SK-N-SH (cell line): ENCODE measurements around the gene SLC5A9. TPM values are rescaled to one million over a fixed set of nuclear protein-coding genes. Genes with fewer than 3 reads are reported as not detected.

Experiments used
- CTCF ChIA-PET: fragments of 300-600, 350-600 bp; formaldehyde crosslinking; extraction: SDS; loops from one replicate; lab custom pipeline; 2021; lab: Yijun Ruan, JAX
- POLR2A ChIA-PET: fragments of 350-600 bp; sonication (Branson Sonifier 250); formaldehyde crosslinking; extraction: SDS; loops from one replicate; lab custom pipeline; 2020; ENCODE audit warnings: antibody characterized with exemption, inconsistent platforms; lab: Yijun Ruan, JAX
- DNase-seq: peaks from one replicate; pipeline ENCODE4 v3.0.0; 2012
- H2AFZ ChIP-seq: fragments of 200-600 bp; sonication (generic); 2 replicates; pipeline ENCODE4 v1.8.1; 2016; ENCODE audit warnings: antibody characterized with exemption, mild to moderate bottlenecking, low read depth
- H3F3A ChIP-seq: fragments of 200-600 bp; sonication (generic); replicated peaks from 2 replicates; pipeline ENCODE3; 2016; ENCODE audit warnings: antibody characterized with exemption, mild to moderate bottlenecking; ENCODE audit not compliant: insufficient read depth
- H3K27ac ChIP-seq, 2 experiments: fragments of 200-500 bp in 1 of 2; fragments of 200-600 bp in 1 of 2; sonication (Bioruptor generic) in 1 of 2; sonication (generic), shearing (Covaris generic) in 1 of 2; 2 replicates each; pipeline versions ENCODE4 v1.5.1 to v1.6.1; 2014 to 2016; ENCODE audit warnings: low read depth in 2 of 2, inconsistent platforms in 1 of 2, low read length in 1 of 2, mild to moderate bottlenecking in 1 of 2, mixed read lengths in 1 of 2
- H3K27me3 ChIP-seq: fragments of 200-600 bp; sonication (generic), shearing (Covaris generic); 2 replicates; pipeline ENCODE4 v1.6.1; 2016; ENCODE audit warnings: mixed run types; ENCODE audit not compliant: insufficient read depth
- H3K36me3 ChIP-seq, 2 experiments: fragments of 200-500 bp in 1 of 2; fragments of 200-600 bp in 1 of 2; sonication (Bioruptor generic) in 1 of 2; sonication (generic) in 1 of 2; replicated peaks in 1 of 2; 2 replicates each; pipeline versions ENCODE3 to v1.5.1; 2014 to 2016; ENCODE audit warnings: low read length in 1 of 2, mild to moderate bottlenecking in 1 of 2; ENCODE audit not compliant: insufficient read depth in 2 of 2, control insufficient read depth in 1 of 2
- H3K4me1 ChIP-seq, 2 experiments: fragments of 200-500 bp in 1 of 2; fragments of 200-600 bp in 1 of 2; sonication (Bioruptor generic) in 1 of 2; sonication (generic), shearing (Covaris generic) in 1 of 2; 2 replicates each; pipeline versions ENCODE4 v1.5.1 to v1.6.1; 2014 to 2016; ENCODE audit warnings: low read depth in 1 of 2, low read length in 1 of 2, mixed run types in 1 of 2; ENCODE audit not compliant: insufficient read depth in 2 of 2, control insufficient read depth in 1 of 2
- H3K4me2 ChIP-seq: fragments of 200-600 bp; sonication (generic), shearing (Covaris generic); 2 replicates; pipeline ENCODE4 v1.6.1; 2017; ENCODE audit warnings: mixed run types
- H3K4me3 ChIP-seq, 2 experiments: fragments of 200-500 bp in 1 of 2; fragments of 200-600 bp in 1 of 2; sonication (Bioruptor generic) in 1 of 2; sonication (generic), shearing (Covaris generic) in 1 of 2; 2 replicates each; pipeline versions ENCODE4 v1.5.1 to v1.8.1; 2014 to 2016; ENCODE audit warnings: low read depth in 2 of 2, inconsistent platforms in 1 of 2, low read length in 1 of 2, mild to moderate bottlenecking in 1 of 2, mixed read lengths in 1 of 2, moderate library complexity in 1 of 2
- H3K79me2 ChIP-seq: fragments of 200-600 bp; sonication (generic); 2 replicates; pipeline ENCODE4 v1.8.1; 2017; ENCODE audit warnings: mild to moderate bottlenecking; ENCODE audit not compliant: insufficient read depth
- H3K9ac ChIP-seq: fragments of 200-600 bp; sonication (generic); 2 replicates; pipeline ENCODE4 v1.6.1; 2017; ENCODE audit warnings: mixed run types
- H3K9me2 ChIP-seq: fragments of 200-600 bp; sonication (generic); 2 replicates; pipeline ENCODE4 v1.6.1; 2017; ENCODE audit warnings: mixed run types
- H3K9me3 ChIP-seq: fragments of 200-600 bp; sonication (generic); 2 replicates; pipeline ENCODE4 v1.6.1; 2017; ENCODE audit warnings: mixed run types, mild to moderate bottlenecking, moderate library complexity
- H4K20me1 ChIP-seq: fragments of 200-600 bp; sonication (generic); 2 replicates; pipeline ENCODE4 v1.6.1; 2017; ENCODE audit warnings: mild to moderate bottlenecking, mixed run types; ENCODE audit not compliant: insufficient read depth
- ELF1 ChIP-seq: IDR thresholded peaks from 2 replicates; pipeline ENCODE4 v1.4.0; 2012
- EP300 ChIP-seq, 2 experiments: IDR thresholded peaks; 2 replicates each; pipeline versions ENCODE4 v1.4.0 to v1.6.1; 2012; ENCODE audit warnings: borderline replicate concordance in 1 of 2, low read depth in 1 of 2, low read length in 1 of 2
- FOXJ3 ChIP-seq: sonication (generic); formaldehyde crosslinking; IDR thresholded peaks from 2 replicates; pipeline ENCODE4 v1.5.1; 2020; ENCODE audit warnings: mild to moderate bottlenecking, missing genetic modification reagents
- GABPA ChIP-seq: IDR thresholded peaks from 2 replicates; pipeline ENCODE4 v1.4.0; 2012; ENCODE audit warnings: low read depth, mild to moderate bottlenecking
- GATA2 ChIP-seq: sonication (generic); formaldehyde crosslinking; IDR thresholded peaks from 2 replicates; pipeline ENCODE4 v1.5.0; 2020; ENCODE audit warnings: mild to moderate bottlenecking, missing genetic modification reagents
- JUND ChIP-seq: IDR thresholded peaks from 2 replicates; pipeline ENCODE4 v1.4.0; 2012
- MXI1 ChIP-seq: IDR thresholded peaks from 2 replicates; pipeline ENCODE4 v1.6.1; 2012; ENCODE audit warnings: mild to moderate bottlenecking, low read depth, low read length, improper control_type of control experiment
- NFIC ChIP-seq: IDR thresholded peaks from 2 replicates; pipeline ENCODE4 v1.4.0; 2012; ENCODE audit warnings: borderline replicate concordance
- NRF1 ChIP-seq: IDR thresholded peaks from 2 replicates; pipeline ENCODE4 v1.6.1; 2012; ENCODE audit warnings: low read depth, mild to moderate bottlenecking, low read length
- POLR2AphosphoS5 ChIP-seq: IDR thresholded peaks from 2 replicates; pipeline ENCODE4 v1.6.1; 2012; ENCODE audit warnings: low read depth, low read length
- RFX5 ChIP-seq: IDR thresholded peaks from 2 replicates; pipeline ENCODE4 v1.6.1; 2012; ENCODE audit warnings: mild to moderate bottlenecking, improper control_type of control experiment, low read length
- RXRA ChIP-seq: IDR thresholded peaks from 2 replicates; pipeline ENCODE4 v1.4.0; 2012; ENCODE audit warnings: low read depth, mild to moderate bottlenecking, borderline replicate concordance
- SIN3A ChIP-seq: IDR thresholded peaks from 2 replicates; pipeline ENCODE4 v1.6.1; 2012; ENCODE audit warnings: low read depth, mild to moderate bottlenecking, low read length, moderate library complexity, borderline replicate concordance
- TAF1 ChIP-seq: IDR thresholded peaks from 2 replicates; pipeline ENCODE4 v1.6.1; 2012; ENCODE audit warnings: low read depth, mild to moderate bottlenecking, low read length, moderate library complexity, borderline replicate concordance
- TEAD4 ChIP-seq: IDR thresholded peaks from 2 replicates; pipeline ENCODE4 v1.4.0; 2012; ENCODE audit warnings: mild to moderate bottlenecking, borderline replicate concordance; ENCODE audit not compliant: insufficient read depth
- YY1 ChIP-seq: IDR thresholded peaks from 2 replicates; pipeline ENCODE4 v1.4.0; 2012; ENCODE audit warnings: low read depth, mild to moderate bottlenecking
- WGBS: methylation state at CpG from one replicate; pipeline ENCODE4 v1.1.6; 2017; ENCODE audit warnings: low lambda C conversion rate; 5-methylcytosine and 5-hydroxymethylcytosine counted together
- polyA plus RNA-seq, 3 experiments: library from polyadenylated mRNA; depleted of rRNA; stranded (reverse); fragments of >200 nt; gene quantifications; 2 replicates each; pipeline ENCODE4 v1.2.3, GENCODE V29; 2012
- TF ChIP-seq, protein P1 (sequence below): fragments of 150-350 bp; IDR thresholded peaks from 2 replicates; pipeline ENCODE4 v1.6.1; 2017; ENCODE audit warnings: antibody characterized with exemption, low read length, low read depth, borderline replicate concordance
- TF ChIP-seq, protein P2 (sequence below): IDR thresholded peaks from 2 replicates; pipeline ENCODE4 v1.4.0; 2012; ENCODE audit warnings: low read depth, borderline replicate concordance
- TF ChIP-seq, protein P3 (sequence below): IDR thresholded peaks from 2 replicates; pipeline ENCODE4 v1.6.1; 2012; ENCODE audit warnings: mild to moderate bottlenecking, low read depth, low read length, moderate library complexity

Gene SLC5A9
- polyA plus RNA-seq, 1 of the 3 experiments (the other 2 are of a cell fraction), result not detected

DNA sequence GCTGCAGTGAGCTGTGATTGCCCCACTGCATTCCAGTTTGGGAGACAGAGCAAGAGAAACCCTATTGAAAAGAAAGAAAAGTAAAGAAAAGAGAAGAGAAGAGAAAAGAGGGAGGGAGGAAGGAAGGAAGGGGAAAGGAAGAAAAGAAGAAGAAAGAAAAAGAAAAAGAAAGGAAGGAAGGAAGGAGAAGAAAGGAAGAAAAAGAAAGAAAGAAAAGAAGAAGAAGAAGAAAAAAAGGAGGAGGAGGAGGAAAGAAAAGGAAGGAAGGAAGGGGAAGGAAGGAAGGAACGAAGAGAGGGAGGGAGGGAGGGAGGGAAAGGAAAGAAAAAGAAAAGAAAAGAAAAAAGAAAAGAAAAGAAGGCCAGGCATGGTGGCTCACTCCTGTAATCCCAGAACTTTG is 10.2 kb downstream of the SLC5A9 start:
- H2AFZ ChIP-seq, result no peak overlapping the region
- DNase-seq, result no peak
- ChIA-PET POLR2A (no interaction called here), CTCF (no interaction called here)
- WGBS, result 56% methylated on average over 1 of the region's 1 CpG
- H3K27ac ChIP-seq, result no peak overlapping the region
- H4K20me1 ChIP-seq, result no peaks in the 10 kb centered on the region
- no peak overlapping the region for H3K9ac ChIP-seq
- H3K27me3 ChIP-seq, result no peaks in the 10 kb centered on the region
- no peaks in the 10 kb centered on the region for H3K79me2 ChIP-seq
- H3K4me3 ChIP-seq, result no peak overlapping the region
- no peaks in the 10 kb centered on the region; a peak in 1 of 4 replicates for H3K4me1 ChIP-seq
- no peak overlapping the region for H3K4me2 ChIP-seq
- no peaks in the 10 kb centered on the region for H3F3A ChIP-seq
- no peak for TF ChIP-seq POLR2AphosphoS5
- TF ChIP-seq RFX5, result no peak
- TF ChIP-seq EP300 (IDR thresholded peaks at IDR 0.05; ENCODE audit: borderline replicate concordance in 1 of 2, low read depth in 1 of 2, low read length in 1 of 2), result no peak
- no peak for TF ChIP-seq FOXJ3 (CRISPR knock-in tag)
- TF ChIP-seq RXRA, result no peak
- TF ChIP-seq, protein P1, sequence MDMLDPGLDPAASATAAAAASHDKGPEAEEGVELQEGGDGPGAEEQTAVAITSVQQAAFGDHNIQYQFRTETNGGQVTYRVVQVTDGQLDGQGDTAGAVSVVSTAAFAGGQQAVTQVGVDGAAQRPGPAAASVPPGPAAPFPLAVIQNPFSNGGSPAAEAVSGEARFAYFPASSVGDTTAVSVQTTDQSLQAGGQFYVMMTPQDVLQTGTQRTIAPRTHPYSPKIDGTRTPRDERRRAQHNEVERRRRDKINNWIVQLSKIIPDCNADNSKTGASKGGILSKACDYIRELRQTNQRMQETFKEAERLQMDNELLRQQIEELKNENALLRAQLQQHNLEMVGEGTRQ, result no peak
- TF ChIP-seq GABPA, result no peak
- TF ChIP-seq GATA2 (CRISPR knock-in tag), result no peak
- no peak for TF ChIP-seq NFIC
- no peak for TF ChIP-seq ELF1
- no peak for TF ChIP-seq MXI1
- no peak for TF ChIP-seq YY1
- TF ChIP-seq NRF1, result no peak
- TF ChIP-seq, protein P2, sequence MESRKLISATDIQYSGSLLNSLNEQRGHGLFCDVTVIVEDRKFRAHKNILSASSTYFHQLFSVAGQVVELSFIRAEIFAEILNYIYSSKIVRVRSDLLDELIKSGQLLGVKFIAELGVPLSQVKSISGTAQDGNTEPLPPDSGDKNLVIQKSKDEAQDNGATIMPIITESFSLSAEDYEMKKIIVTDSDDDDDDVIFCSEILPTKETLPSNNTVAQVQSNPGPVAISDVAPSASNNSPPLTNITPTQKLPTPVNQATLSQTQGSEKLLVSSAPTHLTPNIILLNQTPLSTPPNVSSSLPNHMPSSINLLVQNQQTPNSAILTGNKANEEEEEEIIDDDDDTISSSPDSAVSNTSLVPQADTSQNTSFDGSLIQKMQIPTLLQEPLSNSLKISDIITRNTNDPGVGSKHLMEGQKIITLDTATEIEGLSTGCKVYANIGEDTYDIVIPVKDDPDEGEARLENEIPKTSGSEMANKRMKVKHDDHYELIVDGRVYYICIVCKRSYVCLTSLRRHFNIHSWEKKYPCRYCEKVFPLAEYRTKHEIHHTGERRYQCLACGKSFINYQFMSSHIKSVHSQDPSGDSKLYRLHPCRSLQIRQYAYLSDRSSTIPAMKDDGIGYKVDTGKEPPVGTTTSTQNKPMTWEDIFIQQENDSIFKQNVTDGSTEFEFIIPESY, result no peak
- TF ChIP-seq TAF1, result no peak
- TF ChIP-seq, all 33 proteins: peak for 0
- no peaks in the 10 kb centered on the region for H3K36me3 ChIP-seq
- H3K9me3 ChIP-seq, result no peaks in the 10 kb centered on the region
- no peaks in the 10 kb centered on the region for H3K9me2 ChIP-seq

DNA sequence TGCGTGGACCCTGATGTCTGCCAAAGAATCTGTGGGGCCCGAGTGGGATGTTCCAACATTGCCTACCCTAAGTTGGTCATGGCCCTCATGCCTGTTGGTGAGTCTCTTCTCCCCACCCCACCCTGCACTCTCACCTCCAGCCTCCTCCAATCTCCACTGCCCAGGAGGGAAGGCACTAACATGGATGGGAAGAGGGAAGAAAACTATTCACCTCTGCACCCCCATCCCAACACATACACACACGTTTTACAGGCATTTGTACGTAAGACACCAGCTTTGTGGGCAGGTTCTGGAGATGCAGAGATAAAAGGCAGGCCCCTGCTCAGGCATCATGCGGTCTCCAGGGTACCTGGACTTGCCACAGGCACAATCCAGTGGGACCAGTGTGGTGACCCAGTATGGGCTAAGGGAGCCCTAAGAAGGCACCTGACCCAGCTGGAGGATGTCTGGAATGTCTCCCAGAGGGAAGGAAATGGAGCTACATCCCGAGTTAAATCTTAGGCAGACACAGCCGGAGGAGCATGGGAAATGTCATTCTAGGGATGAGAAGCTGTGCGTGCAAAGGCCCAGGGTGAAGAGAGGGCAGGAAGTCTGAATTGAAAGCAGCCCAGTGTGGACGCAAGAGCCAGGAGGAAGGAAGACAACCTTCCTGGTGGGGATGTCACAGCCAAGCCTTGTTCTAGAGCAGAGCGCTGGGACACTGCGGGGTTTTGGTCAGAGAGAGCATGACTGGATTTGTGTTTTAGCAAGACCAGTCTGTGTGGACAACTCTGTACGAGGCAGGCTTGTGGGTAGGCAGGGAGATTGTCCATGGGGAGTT is 11.4 kb downstream of the SLC5A9 start:
- Histone ChIP-seq H3K27me3 (no peaks in the 10 kb centered on the region), H3K79me2 (no peaks in the 10 kb centered on the region), H3F3A (no peaks in the 10 kb centered on the region), H3K4me3 (no peak overlapping the region), H3K9me3 (no peaks in the 10 kb centered on the region), H3K9me2 (no peaks in the 10 kb centered on the region), H3K9ac (no peak overlapping the region), H3K4me2 (no peak overlapping the region), H4K20me1 (no peaks in the 10 kb centered on the region)
- no peak for DNase-seq
- TF ChIP-seq TEAD4, result no peak
- no peak for TF ChIP-seq SIN3A
- TF ChIP-seq, protein P3, sequence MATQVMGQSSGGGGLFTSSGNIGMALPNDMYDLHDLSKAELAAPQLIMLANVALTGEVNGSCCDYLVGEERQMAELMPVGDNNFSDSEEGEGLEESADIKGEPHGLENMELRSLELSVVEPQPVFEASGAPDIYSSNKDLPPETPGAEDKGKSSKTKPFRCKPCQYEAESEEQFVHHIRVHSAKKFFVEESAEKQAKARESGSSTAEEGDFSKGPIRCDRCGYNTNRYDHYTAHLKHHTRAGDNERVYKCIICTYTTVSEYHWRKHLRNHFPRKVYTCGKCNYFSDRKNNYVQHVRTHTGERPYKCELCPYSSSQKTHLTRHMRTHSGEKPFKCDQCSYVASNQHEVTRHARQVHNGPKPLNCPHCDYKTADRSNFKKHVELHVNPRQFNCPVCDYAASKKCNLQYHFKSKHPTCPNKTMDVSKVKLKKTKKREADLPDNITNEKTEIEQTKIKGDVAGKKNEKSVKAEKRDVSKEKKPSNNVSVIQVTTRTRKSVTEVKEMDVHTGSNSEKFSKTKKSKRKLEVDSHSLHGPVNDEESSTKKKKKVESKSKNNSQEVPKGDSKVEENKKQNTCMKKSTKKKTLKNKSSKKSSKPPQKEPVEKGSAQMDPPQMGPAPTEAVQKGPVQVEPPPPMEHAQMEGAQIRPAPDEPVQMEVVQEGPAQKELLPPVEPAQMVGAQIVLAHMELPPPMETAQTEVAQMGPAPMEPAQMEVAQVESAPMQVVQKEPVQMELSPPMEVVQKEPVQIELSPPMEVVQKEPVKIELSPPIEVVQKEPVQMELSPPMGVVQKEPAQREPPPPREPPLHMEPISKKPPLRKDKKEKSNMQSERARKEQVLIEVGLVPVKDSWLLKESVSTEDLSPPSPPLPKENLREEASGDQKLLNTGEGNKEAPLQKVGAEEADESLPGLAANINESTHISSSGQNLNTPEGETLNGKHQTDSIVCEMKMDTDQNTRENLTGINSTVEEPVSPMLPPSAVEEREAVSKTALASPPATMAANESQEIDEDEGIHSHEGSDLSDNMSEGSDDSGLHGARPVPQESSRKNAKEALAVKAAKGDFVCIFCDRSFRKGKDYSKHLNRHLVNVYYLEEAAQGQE, result no peak
- no peak for TF ChIP-seq JUND
- TF ChIP-seq NRF1, result no peak
- TF ChIP-seq, protein P1, result no peak
- TF ChIP-seq, all 33 proteins: peak for 0
- ChIA-PET POLR2A (no interaction called here), CTCF (interaction anchor here (5.0 kb wide), 1 partner anchor 140 kb away, joined by 24 read pairs; no protein-coding TSS in a partner anchor)
- Histone ChIP-seq H3K27ac (no peak overlapping the region), H3K36me3 (no peaks in the 10 kb centered on the region), H3K4me1 (no peaks in the 10 kb centered on the region; a peak in 1 of 4 replicates), H2AFZ (no peak overlapping the region)
- WGBS, result 55% methylated on average over 12 of the region's 12 CpGs
